GM21447 (cell line): Measurements from ENCODE around the gene SPAG16.

Source experiments
- ATAC-seq: cut with Tn5 transposase; IDR thresholded peaks from one replicate; pipeline ENCODE4 v1.9.1; 2021; ENCODE audit not compliant: unreplicated experiment

The SPAG16 gene

GRCh38 chr2:214226061-214226460 lies 941.8 kb downstream of the SPAG16 start:
- no peak for ATAC-seq

GRCh38 chr2:214232271-214232670 lies 948.0 kb downstream of the SPAG16 start:
- no peak for ATAC-seq

- no peak for ATAC-seq
Observed at GRCh38 chr2:214233164-214233563, 948.9 kb downstream of the SPAG16 start.

GRCh38 chr2:214242797-214243196 lies 958.5 kb downstream of the SPAG16 start:
- no peak for ATAC-seq

- ATAC-seq, result no peak
Observed at GRCh38 chr2:214244847-214245246, 960.6 kb downstream of the SPAG16 start.

GRCh38 chr2:214246417-214246816 lies 962.2 kb downstream of the SPAG16 start:
- ATAC-seq, result no peak

- ATAC-seq, result no peak
Observed at GRCh38 chr2:214247531-214247930, 963.3 kb downstream of the SPAG16 start.

GRCh38 chr2:214255046-214255445 lies 970.8 kb downstream of the SPAG16 start:
- ATAC-seq, result no peak

- no peak for ATAC-seq
Observed at GRCh38 chr2:214261683-214262082, 977.4 kb downstream of the SPAG16 start.

GRCh38 chr2:214264171-214264570 lies 979.9 kb downstream of the SPAG16 start:
- ATAC-seq, result no peak

GRCh38 chr2:214265991-214266489 lies 981.8 kb downstream of the SPAG16 start:
- ATAC-seq, result no peak

GRCh38 chr2:214277880-214278279 lies 993.6 kb downstream of the SPAG16 start:
- no peak for ATAC-seq

- no peak for ATAC-seq
Observed at GRCh38 chr2:214286011-214286410, 1001.7 kb downstream of the SPAG16 start.

GRCh38 chr2:214293593-214293992 lies 1009.3 kb downstream of the SPAG16 start:
- no peak for ATAC-seq

- no peak for ATAC-seq
Observed at GRCh38 chr2:214294426-214294825, 1010.2 kb downstream of the SPAG16 start.

- ATAC-seq, result no peak
Observed at GRCh38 chr2:214297423-214297822, 1013.2 kb downstream of the SPAG16 start.

GRCh38 chr2:214310319-214310718 lies 1026.1 kb downstream of the SPAG16 start:
- ATAC-seq, result peak; percentile 61

GRCh38 chr2:214311031-214311533 lies 1026.8 kb downstream of the SPAG16 start:
- no peak for ATAC-seq

GRCh38 chr2:214311931-214312749 lies 1027.9 kb downstream of the SPAG16 start:
- no peak for ATAC-seq

GRCh38 chr2:214315324-214315723 lies 1031.1 kb downstream of the SPAG16 start:
- ATAC-seq, result no peak

GRCh38 chr2:214320211-214320610 lies 1035.9 kb downstream of the SPAG16 start:
- no peak for ATAC-seq

- no peak for ATAC-seq
Observed at GRCh38 chr2:214322662-214323061, 1038.4 kb downstream of the SPAG16 start.

GRCh38 chr2:214325404-214325803 lies 1041.1 kb downstream of the SPAG16 start:
- no peak for ATAC-seq
